Liver (tissue), 9 donors: ENCODE results near the gene SFXN5. TPM values are rescaled to one million over a fixed set of nuclear protein-coding genes. Genes with fewer than 3 reads are reported as not detected.

ENCODE experiments used
- DNase-seq: peaks from one replicate; pipeline ENCODE4 v3.0.0-alpha.2; 2017; ENCODE audit warnings: low spot score
- H3K27ac ChIP-seq, 2 donors: one replicate each; pipeline ENCODE4 v1.7.0; 2013; ENCODE audit warnings: inconsistent platforms in 2 of 2, low read length in 2 of 2, control low read depth in 1 of 2, low read depth in 1 of 2, mild to moderate bottlenecking in 1 of 2
- H3K27me3 ChIP-seq, 4 donors: one replicate each; pipeline versions ENCODE4 v1.6.1 to v1.7.0; 2013; ENCODE audit warnings: low read length in 3 of 4, inconsistent platforms in 1 of 4, mild to moderate bottlenecking in 1 of 4, moderate library complexity in 1 of 4; ENCODE audit not compliant: control insufficient read depth in 4 of 4, insufficient read depth in 4 of 4
- H3K36me3 ChIP-seq, 4 donors: one replicate each; pipeline versions ENCODE4 v1.6.1 to v1.7.0; 2013; ENCODE audit warnings: low read length in 3 of 4, mild to moderate bottlenecking in 3 of 4, low read depth in 1 of 4, moderate library complexity in 1 of 4; ENCODE audit not compliant: control insufficient read depth in 4 of 4, insufficient read depth in 3 of 4
- H3K4me1 ChIP-seq, 4 donors: one replicate each; pipeline versions ENCODE4 v1.6.1 to v1.7.0; 2013; ENCODE audit warnings: low read length in 3 of 4, mild to moderate bottlenecking in 3 of 4, moderate library complexity in 1 of 4; ENCODE audit not compliant: control insufficient read depth in 4 of 4, insufficient read depth in 4 of 4
- H3K4me3 ChIP-seq, 3 donors: one replicate each; pipeline versions ENCODE4 v1.6.1 to v1.7.0; 2013; ENCODE audit warnings: low read length in 3 of 3, control low read depth in 1 of 3, low read depth in 1 of 3, mild to moderate bottlenecking in 1 of 3
- H3K9ac ChIP-seq, 2 donors: one replicate each; pipeline ENCODE4 v1.7.0; 2013; ENCODE audit warnings: low read length in 2 of 2, mild to moderate bottlenecking in 2 of 2, moderate library complexity in 2 of 2, control low read depth in 1 of 2, low read depth in 1 of 2
- H3K9me3 ChIP-seq, 4 donors: one replicate each; pipeline versions ENCODE4 v1.6.1 to v1.7.0; 2013; ENCODE audit warnings: low read length in 3 of 4; ENCODE audit not compliant: control insufficient read depth in 4 of 4
- NR2F2 ChIP-seq: IDR thresholded peaks from 2 replicates; pipeline ENCODE4 v1.6.1; 2016; ENCODE audit warnings: antibody characterized with exemption
- RXRA ChIP-seq, 2 donors: IDR thresholded peaks; 2 replicates each; pipeline ENCODE4 v1.6.1; 2017 to 2018; ENCODE audit warnings: antibody characterized with exemption in 2 of 2, mild to moderate bottlenecking in 1 of 2
- SP1 ChIP-seq: IDR thresholded peaks from 2 replicates; pipeline ENCODE4 v1.6.1; 2018; ENCODE audit warnings: antibody characterized with exemption, mild to moderate bottlenecking
- YY1 ChIP-seq: IDR thresholded peaks from 2 replicates; pipeline ENCODE4 v1.6.1; 2016; ENCODE audit warnings: antibody characterized with exemption, mild to moderate bottlenecking
- WGBS: extraction: QIAGEN DNeasy Blood & Tissue Kit; methylation state at CpG from one replicate; pipeline ENCODE4 v1.1.7; 2013; 5-methylcytosine and 5-hydroxymethylcytosine counted together
- polyA plus RNA-seq, 2 donors: library from polyadenylated mRNA; stranded (reverse) in 1 of 2; unstranded in 1 of 2; fragments of 200-250 nt in 1 of 2; fragments of >200 nt in 1 of 2; fragmentation: Nextera tagmentation in 1 of 2; extraction: Ambion mirVana in 1 of 2; gene quantifications; one replicate each; pipeline versions ENCODE4 v1.2.1 to v1.2.3, GENCODE V29; 2013 to 2015
- total RNA-seq, 2 donors: library from RNA; depleted of rRNA; stranded (reverse); fragments of >200 nt; gene quantifications; one replicate each; pipeline ENCODE4 v1.2.3, GENCODE V29; 2014
- TF ChIP-seq, protein P1 (sequence below): IDR thresholded peaks from 2 replicates; pipeline ENCODE4 v1.6.1; 2016; ENCODE audit warnings: antibody characterized with exemption, mild to moderate bottlenecking
- TF ChIP-seq, protein P2 (sequence below): IDR thresholded peaks from 2 replicates; pipeline ENCODE4 v1.6.1; 2016; ENCODE audit warnings: antibody characterized with exemption
- donor health status: healthy.
- donor health status: healthy.
- donor health status: healthy.
- donor health status: healthy.
- donor health status: healthy.

Gene SFXN5
- total and polyA plus RNA-seq, 4 donors = 23.3 to 58.2 (median 29.5) TPM

DNA sequence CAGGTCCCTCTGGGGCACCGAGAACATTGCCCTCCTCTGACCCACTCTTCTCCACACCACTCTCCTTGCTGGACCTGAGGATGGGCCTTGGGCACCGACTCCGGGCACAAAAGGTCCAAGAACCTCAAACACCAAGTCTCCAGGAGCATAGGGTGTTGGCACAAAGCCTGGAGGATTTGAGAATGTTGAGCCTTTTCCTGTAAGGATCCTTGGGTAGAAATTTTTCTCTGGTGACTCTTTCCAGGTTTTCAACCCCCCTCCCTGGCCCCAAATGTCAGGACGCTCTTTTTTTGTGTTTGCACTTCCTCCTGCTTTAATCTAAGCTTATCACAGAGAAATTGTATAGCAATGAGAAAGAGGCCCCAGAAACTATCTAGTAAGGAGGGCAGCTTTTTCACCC is 175.1 kb downstream of the SFXN5 start:
- H3K36me3 ChIP-seq = peaks cover 0 to 8% (median 2%) of the 10 kb centered on the region in 4 donors
- peaks cover 0 to 4% (median 1%) of the 10 kb centered on the region in 4 donors for H3K4me1 ChIP-seq
- H3K4me3 ChIP-seq = no peak overlapping the region
- no peak for TF ChIP-seq SP1
- H3K9ac ChIP-seq = no peak overlapping the region
- H3K9me3 ChIP-seq = no peaks in the 10 kb centered on the region
- WGBS = 82% methylated on average over 4 of the region's 4 CpGs
- no peak for DNase-seq
- no peak overlapping the region for H3K27ac ChIP-seq
- H3K27me3 ChIP-seq = peaks cover 0 to 6% (median 0%) of the 10 kb centered on the region in 4 donors

DNA sequence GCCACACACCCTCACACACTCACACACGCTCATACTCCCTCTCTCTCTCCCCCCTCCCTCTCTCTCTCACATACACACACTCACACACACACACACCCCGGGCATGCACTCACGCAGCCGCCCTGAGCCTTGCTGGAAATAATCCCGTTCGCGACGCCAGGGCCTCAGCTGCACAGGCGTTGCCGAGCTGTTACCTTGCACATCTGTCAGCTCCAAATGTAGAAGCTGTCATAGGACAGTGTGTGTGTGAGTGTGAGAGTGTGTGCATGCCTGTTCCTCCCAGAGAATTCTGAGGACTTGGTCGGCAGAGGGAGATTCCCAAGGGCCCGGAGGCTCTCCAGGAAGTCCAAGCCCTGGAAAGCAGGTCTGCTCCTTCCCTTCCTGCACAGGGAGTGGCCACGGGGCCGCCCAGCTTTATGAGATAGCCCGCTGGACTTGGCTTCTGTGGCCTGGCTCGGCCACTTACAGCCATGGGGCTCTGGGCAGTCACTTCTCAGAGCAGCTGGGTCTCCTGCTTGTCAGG is 175.7 kb downstream of the SFXN5 start:
- Histone ChIP-seq H3K9ac (no peak overlapping the region), H3K9me3 (no peaks in the 10 kb centered on the region), H3K27me3 (peaks cover 0 to 4% (median 0%) of the 10 kb centered on the region in 4 donors), H3K27ac (no peak overlapping the region), H3K4me3 (no peak overlapping the region), H3K4me1 (peaks cover 0 to 4% (median 1%) of the 10 kb centered on the region in 4 donors), H3K36me3 (peaks cover 0 to 11% (median 6%) of the 10 kb centered on the region in 4 donors)
- WGBS = 34% methylated on average over 16 of the region's 16 CpGs
- TF ChIP-seq NR2F2 (no peak), SP1 (no peak)
- TF ChIP-seq, protein P1, sequence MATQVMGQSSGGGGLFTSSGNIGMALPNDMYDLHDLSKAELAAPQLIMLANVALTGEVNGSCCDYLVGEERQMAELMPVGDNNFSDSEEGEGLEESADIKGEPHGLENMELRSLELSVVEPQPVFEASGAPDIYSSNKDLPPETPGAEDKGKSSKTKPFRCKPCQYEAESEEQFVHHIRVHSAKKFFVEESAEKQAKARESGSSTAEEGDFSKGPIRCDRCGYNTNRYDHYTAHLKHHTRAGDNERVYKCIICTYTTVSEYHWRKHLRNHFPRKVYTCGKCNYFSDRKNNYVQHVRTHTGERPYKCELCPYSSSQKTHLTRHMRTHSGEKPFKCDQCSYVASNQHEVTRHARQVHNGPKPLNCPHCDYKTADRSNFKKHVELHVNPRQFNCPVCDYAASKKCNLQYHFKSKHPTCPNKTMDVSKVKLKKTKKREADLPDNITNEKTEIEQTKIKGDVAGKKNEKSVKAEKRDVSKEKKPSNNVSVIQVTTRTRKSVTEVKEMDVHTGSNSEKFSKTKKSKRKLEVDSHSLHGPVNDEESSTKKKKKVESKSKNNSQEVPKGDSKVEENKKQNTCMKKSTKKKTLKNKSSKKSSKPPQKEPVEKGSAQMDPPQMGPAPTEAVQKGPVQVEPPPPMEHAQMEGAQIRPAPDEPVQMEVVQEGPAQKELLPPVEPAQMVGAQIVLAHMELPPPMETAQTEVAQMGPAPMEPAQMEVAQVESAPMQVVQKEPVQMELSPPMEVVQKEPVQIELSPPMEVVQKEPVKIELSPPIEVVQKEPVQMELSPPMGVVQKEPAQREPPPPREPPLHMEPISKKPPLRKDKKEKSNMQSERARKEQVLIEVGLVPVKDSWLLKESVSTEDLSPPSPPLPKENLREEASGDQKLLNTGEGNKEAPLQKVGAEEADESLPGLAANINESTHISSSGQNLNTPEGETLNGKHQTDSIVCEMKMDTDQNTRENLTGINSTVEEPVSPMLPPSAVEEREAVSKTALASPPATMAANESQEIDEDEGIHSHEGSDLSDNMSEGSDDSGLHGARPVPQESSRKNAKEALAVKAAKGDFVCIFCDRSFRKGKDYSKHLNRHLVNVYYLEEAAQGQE = no peak
- DNase-seq = no peak

DNA sequence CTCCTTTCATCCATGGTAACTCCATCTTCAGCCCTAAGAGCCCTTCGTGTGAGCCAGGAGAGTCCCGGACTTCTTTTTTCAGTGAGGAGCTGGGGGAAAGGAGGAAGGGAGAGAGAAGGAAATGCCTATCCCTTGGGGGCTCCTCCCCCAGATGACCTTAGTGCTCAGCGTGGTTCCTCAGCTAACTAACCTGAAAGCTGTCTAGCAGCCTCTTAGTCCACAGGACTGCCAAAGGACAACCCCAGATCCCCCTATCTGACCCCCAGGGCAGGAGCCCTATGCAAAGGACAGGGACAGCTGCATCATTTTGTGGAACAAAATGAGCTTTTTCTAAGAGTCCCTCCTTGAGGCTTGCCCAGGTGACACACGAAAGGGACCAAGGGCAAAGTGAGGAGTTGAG is 176.4 kb downstream of the SFXN5 start:
- Histone ChIP-seq H3K27ac (no peak overlapping the region), H3K27me3 (peaks cover 0 to 2% (median 0%) of the 10 kb centered on the region in 4 donors), H3K36me3 (peaks cover 0 to 11% (median 7%) of the 10 kb centered on the region in 4 donors), H3K4me3 (no peak overlapping the region), H3K4me1 (peaks cover 0 to 5% (median 1%) of the 10 kb centered on the region in 4 donors), H3K9ac (no peak overlapping the region), H3K9me3 (no peaks in the 10 kb centered on the region)
- DNase-seq = no peak
- 19% methylated on average over 4 of the region's 4 CpGs for WGBS
- TF ChIP-seq, protein P2, sequence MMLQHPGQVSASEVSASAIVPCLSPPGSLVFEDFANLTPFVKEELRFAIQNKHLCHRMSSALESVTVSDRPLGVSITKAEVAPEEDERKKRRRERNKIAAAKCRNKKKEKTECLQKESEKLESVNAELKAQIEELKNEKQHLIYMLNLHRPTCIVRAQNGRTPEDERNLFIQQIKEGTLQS = no peak
- TF ChIP-seq YY1 (no peak), RXRA (IDR thresholded peaks at IDR 0.05) (no peak)
- TF ChIP-seq, protein P1 = no peak
